GM19452 (cell line): ENCODE data around the gene DAD1.
A peak's percentile ranks its signal among the peaks of the same experiment; 100 is the strongest.

Experiments used
- ATAC-seq: cut with Tn5 transposase; IDR thresholded peaks from one replicate; pipeline ENCODE4 v1.9.1; 2021; ENCODE audit not compliant: unreplicated experiment

Gene DAD1

DNA sequence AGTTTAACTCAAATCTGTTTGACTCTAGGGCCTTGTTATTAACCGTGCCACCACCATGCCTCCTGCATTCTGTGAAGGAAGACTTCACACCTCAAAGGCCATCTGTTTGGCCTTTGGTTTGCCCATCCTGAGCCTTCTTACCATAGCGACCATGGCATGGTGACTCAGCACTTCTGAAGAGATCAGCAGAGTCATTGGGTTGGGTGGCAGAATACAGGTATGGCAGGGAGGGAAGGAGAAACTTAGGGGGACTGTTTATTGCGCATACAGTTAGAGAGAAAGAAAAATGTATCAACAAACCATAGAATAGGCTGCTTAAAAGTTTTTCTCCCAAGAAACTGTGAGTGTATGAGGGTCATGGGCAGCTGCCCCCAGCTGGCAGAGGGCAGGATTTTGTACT lies 49.2 kb downstream of the DAD1 start:
- no peak for ATAC-seq

GRCh38 chr14:22538671-22539228 lies 50.3 kb downstream of the DAD1 start:
- no peak for ATAC-seq

- no peak for ATAC-seq
These were observed 51.4 kb downstream of the DAD1 start for GRCh38 chr14:22537436-22538310.

- ATAC-seq = peak; percentile 72
These were observed 52.1 kb downstream of the DAD1 start for GRCh38 chr14:22536853-22537338.

DNA sequence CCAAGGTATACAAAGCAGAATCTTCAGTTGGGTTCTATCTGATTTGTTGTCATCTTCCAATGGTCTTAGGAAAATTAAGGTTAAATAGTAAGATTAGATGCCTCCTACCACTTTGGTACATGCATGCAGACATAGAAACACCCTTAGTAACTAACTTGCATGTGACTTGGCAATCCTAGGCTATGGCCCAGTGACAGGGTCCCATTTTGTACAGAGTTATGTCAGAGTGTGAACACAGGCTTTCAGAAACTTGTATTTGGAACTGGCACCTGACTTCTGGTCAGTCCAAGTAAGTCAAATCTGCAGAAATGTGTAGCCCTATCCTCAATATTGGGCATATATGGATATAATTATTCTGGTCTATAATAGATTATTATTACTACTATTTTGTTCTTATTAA lies 53.1 kb downstream of the DAD1 start:
- ATAC-seq = no peak

DNA sequence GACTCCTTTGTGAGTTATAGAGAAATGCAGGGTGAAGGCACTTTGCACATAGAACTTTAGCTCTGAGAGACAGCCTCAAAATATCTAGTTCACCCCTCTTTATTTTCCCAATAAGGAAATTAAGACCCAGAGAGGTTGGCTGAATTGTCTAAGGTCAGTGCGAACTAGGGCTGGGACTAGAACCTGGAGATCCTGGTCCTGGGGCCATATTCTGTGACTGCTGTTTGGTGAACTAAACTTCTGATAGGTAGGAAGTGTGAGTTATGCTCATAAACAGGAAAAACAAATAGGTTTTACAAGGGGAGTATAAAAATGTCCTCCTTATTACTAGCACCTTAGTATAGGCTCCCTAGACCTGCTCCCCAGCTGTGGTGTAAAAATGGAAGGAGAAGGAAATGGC lies 53.9 kb downstream of the DAD1 start:
- no peak for ATAC-seq

GRCh38 chr14:22534547-22534946 lies 54.5 kb downstream of the DAD1 start:
- no peak for ATAC-seq

DNA sequence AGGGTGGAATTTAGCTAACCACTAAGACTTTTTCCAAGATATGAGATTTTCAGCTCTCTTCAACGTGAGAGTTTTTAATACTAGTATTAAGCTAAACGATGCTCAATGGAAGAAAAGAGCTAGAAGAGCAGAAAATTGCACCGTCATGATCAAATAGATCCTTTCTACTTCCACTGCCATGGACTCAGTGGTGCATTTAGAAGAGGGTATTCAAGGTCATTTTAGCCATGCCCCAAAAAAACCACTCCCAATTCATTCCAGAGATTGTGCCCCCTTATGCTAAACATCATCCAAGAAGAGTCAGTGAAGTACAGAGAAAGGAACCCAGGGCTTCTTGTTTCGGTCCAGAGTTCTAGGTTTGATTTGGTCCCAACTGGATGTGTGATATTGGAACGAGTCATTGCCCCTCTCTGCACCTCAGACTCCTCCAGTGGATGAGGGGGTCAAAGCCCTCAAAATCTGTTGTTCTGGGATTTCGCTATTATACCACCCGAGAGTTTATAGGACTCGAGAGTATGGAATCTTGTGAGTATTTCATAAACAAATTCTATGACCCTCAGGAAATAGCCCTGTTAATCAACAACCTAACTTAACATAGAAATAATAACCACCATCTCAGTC lies 55.2 kb downstream of the DAD1 start:
- ATAC-seq = no peak

- no peak for ATAC-seq
These were observed 55.8 kb downstream of the DAD1 start for GRCh38 chr14:22533057-22533704.

GRCh38 chr14:22532345-22533056 lies 56.5 kb downstream of the DAD1 start:
- ATAC-seq = no peak

DNA sequence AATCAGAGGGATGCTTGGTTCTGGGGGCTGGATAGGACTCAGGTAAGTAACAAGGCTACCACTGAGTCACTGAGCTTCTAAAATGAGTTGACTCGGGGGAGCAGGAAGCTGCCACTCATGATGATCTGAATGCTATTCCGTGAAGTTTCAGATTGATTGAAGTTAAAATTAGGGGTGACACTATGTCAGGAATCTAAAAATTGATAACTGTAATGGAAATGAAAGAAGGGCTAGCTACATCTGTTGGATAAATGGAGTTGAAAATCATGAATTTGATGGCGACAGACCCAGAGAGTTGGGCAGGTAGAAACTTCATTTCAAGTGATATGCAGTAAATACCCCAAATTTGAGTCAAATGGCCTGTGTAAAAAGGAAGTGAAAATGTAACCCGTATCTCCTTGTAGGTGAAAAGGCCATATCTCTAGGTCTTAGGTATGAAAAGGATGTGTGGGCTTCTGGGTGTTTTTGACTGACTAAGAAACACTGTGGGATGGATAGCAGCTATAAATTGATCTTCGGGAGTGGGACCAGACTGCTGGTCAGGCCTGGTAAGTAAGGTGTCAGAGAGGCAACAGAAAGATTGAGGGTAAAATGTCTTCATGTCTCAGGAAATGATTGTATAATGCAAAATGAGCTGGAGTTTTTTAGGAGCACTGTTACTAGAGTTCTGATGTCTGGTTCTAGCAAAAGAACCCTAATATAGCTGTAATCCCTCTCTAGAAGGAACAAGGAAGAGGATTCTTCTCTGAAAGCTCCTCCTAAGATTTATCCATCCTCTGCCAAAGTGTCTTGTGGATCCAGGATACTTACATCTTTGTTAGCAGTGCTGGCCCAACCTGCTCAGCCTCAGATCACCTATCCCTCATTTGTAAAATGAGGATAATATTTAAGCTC lies 57.3 kb downstream of the DAD1 start:
- ATAC-seq = peak; percentile 83

- no peak for ATAC-seq
These were observed 58.9 kb downstream of the DAD1 start for GRCh38 chr14:22530127-22530526.

DNA sequence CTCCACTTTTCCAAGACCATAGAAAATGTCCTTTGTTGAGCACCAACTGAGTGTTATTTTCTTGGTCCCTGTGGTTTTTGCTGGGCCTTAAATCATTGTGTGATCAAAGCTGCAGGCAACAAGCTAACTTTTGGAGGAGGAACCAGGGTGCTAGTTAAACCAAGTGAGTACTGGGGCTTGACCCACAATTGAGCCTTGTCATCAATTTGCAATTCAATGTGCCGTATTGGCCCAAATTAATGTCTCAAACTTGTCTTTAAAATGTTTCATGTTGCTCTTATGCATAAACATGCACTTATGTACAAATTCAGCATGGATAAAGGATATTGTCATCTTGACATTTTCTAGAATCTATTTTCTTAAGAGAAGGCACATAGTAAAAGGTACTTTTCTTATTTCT lies 62.3 kb downstream of the DAD1 start:
- ATAC-seq = no peak

DNA sequence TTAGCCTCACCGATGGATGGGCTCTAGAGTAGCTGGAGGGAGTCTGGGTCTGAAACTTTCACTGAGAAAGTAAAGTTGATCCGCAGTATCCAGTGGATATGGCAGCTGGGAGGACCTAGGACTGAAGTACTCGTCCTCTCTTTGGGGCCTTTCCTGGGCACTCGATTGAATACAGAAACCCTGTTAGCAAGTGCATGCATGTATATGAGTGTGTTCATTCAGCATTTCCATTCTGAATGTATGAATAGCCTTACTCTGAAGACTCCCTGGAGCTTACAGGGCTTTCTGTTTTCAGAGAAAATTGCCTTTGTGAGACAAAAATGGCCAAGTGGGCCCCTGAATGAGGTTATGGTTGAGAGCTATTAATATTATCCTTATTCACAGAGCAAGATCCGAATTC lies 62.8 kb downstream of the DAD1 start:
- ATAC-seq = no peak

DNA sequence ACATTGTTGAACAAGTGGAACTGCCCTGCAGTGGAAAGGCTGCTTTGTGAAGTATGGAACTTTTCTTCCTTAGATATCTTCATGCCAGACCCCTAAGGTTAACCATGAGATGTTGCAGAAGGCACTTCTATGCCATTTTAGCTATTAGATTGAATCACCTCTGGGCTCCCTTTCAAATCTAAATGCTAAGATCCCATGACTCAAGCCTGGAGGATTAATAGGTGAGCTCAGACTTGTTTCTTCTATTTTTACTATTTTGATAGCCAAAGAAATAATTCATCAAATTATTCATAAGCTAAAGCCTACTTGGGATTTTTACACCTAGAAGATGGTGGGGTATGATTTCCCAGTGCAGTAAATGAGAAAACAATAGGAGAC lies 64.3 kb downstream of the DAD1 start:
- ATAC-seq = no peak

- ATAC-seq = no peak
These were observed 64.8 kb downstream of the DAD1 start for GRCh38 chr14:22524115-22524783.

DNA sequence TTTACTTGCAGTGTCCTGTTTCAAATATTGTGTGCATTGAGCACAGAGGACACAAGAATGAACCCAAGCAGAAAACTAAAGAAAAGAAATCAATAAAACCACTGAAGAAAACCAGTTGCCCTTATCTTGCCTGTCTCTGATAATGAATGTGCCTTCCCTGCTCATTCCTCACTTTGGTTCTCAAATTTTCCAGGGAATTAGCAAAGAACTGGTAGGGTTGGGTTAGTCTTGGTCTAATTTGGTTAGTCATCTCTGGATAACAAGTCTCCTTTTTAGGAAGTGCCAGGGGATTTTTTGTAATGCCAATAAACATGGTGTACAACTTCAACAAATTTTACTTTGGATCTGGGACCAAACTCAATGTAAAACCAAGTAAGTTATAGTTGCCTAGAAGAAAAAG lies 65.7 kb downstream of the DAD1 start:
- no peak for ATAC-seq

GRCh38 chr14:22522466-22522957 lies 66.5 kb downstream of the DAD1 start:
- no peak for ATAC-seq
